SK-N-MC (cell line): ENCODE results near the gene ASB3.

ENCODE experiments used
- EZH2 ChIP-seq: fragments of 200-600 bp; sonication (generic); IDR thresholded peaks from one replicate; pipeline ENCODE4 v1.6.1; 2017; ENCODE audit warnings: antibody characterized with exemption
- POLR2AphosphoS5 ChIP-seq: IDR thresholded peaks from 2 replicates; pipeline ENCODE4 v1.6.1; 2012; ENCODE audit warnings: mild to moderate bottlenecking, low read depth, low read length, borderline replicate concordance

GRCh38 chr2:53811601-53812000 lies 24.8 kb upstream of the ASB3 start:
- no peak for TF ChIP-seq POLR2AphosphoS5
- TF ChIP-seq EZH2: no peak
